Measurements from ENCODE around the gene ZC3H11A. TPM values are rescaled to one million over a fixed set of nuclear protein-coding genes. Genes with fewer than 3 reads are reported as not detected.

ZC3H11A gene
- total and polyA plus RNA-seq, 2 experiments from 2014 or later = 28.2 to 97.3 TPM

- peak; percentile 48; the same call in 2 of the 3 replicates for ATAC-seq
- no peak overlapping the region for H3K27ac ChIP-seq (ENCODE audit: low read depth)
Measured at GRCh38 chr1:203772836-203773235, 22.6 kb upstream of the ZC3H11A start.

More at GRCh38 chr1:203772836-203773235, 22.6 kb upstream of the ZC3H11A start:
- H3K4me1 Mint-ChIP-seq = peaks cover 9% of the 10 kb centered on the region
- H3K27ac Mint-ChIP-seq = no peak overlapping the region
- H3K4me3 Mint-ChIP-seq = no peak overlapping the region
- H3K36me3 Mint-ChIP-seq (ENCODE audit: low read depth) = no peaks in the 10 kb centered on the region
- Histone ChIP-seq H4K20me1 (replicated peaks; ENCODE audit: insufficient read depth) (no peaks in the 10 kb centered on the region), H3K4me2 (no peak overlapping the region), H3K9me2 (ENCODE audit: insufficient read depth) (0 out of 2 replicates have a peak, but pooled peaks cover 8% of the 10 kb centered on the region), H3K79me2 (replicated peaks; ENCODE audit: insufficient read depth) (no peaks in the 10 kb centered on the region), H3K36me3 (ENCODE audit: insufficient read depth) (no peaks in the 10 kb centered on the region), H3K4me3 (no peak overlapping the region), H3K4me1 (ENCODE audit: insufficient read depth) (0 out of 2 replicates have a peak, but pooled peaks cover 5% of the 10 kb centered on the region), H3F3A (replicated peaks; ENCODE audit: low read depth) (no peaks in the 10 kb centered on the region), H2AFZ (no peak overlapping the region), H3K27me3 (ENCODE audit: insufficient read depth) (no peaks in the 10 kb centered on the region)
- H3K9me3 Mint-ChIP-seq = no peaks in the 10 kb centered on the region
- DNase-seq (ENCODE audit: low spot score) = peak; percentile 37
- peaks cover 8% of the 10 kb centered on the region for H3K27me3 Mint-ChIP-seq (ENCODE audit: insufficient read depth, low read depth, poor library complexity)
- TF ChIP-seq NANOG (IDR thresholded peaks at IDR 0.05; ENCODE audit: borderline replicate concordance) = peak; percentile 42; the same call in 1 of the 2 replicates
- TF ChIP-seq ZNF114 (CRISPR knock-in tag; IDR thresholded peaks at IDR 0.05) = no peak
- no peak for TF ChIP-seq REST (IDR thresholded peaks at IDR 0.05; ENCODE audit: unreplicated experiment)
- TF ChIP-seq ETS1 (IDR thresholded peaks at IDR 0.05) = no peak
- no peak for TF ChIP-seq ZNF331 (CRISPR knock-in tag; IDR thresholded peaks at IDR 0.05; ENCODE audit: low read depth)
- TF ChIP-seq JUNB (IDR thresholded peaks at IDR 0.05; ENCODE audit: unreplicated experiment) = no peak
- TF ChIP-seq CTCF (conservative IDR thresholded peaks at IDR 0.05; ENCODE audit: low read depth in 2 of 2) = no peak
- no peak for TF ChIP-seq POLR2AphosphoS5 (IDR thresholded peaks at IDR 0.05; ENCODE audit: low read depth)
- no peak for TF ChIP-seq STAT1 (IDR thresholded peaks at IDR 0.05; ENCODE audit: unreplicated experiment)
